Suprapubic skin (tissue), 4 donors: ENCODE results near the gene PIP5K1C. TPM values are rescaled to one million over a fixed set of nuclear protein-coding genes. Genes with fewer than 3 reads are reported as not detected.

Experiments
- DNase-seq, 2 donors: peaks; one replicate each; pipeline ENCODE4 v3.0.0-alpha.2; 2019; ENCODE audit warnings: low spot score in 2 of 2
- H3K27ac ChIP-seq: fragments of 200-600 bp; sonication (generic); one replicate; pipeline ENCODE4 v1.5.1; 2019
- H3K27me3 ChIP-seq: fragments of 200-600 bp; sonication (generic); one replicate; pipeline ENCODE4 v1.5.1; 2019
- H3K36me3 ChIP-seq: fragments of 200-600 bp; sonication (generic); one replicate; pipeline ENCODE4 v1.5.1; 2019
- H3K4me1 ChIP-seq: fragments of 200-600 bp; sonication (generic); one replicate; pipeline ENCODE4 v1.5.1; 2019
- H3K4me3 ChIP-seq: fragments of 200-600 bp; sonication (generic); one replicate; pipeline ENCODE4 v1.5.1; 2019; ENCODE audit warnings: mild to moderate bottlenecking
- H3K9me3 ChIP-seq: fragments of 200-600 bp; sonication (generic); one replicate; pipeline ENCODE4 v1.5.1; 2019
- CTCF ChIP-seq, 2 donors: fragments of 200-600 bp in 1 of 2; fragments of 450-650 bp in 1 of 2; sonication (generic) in 1 of 2; IDR thresholded peaks; one replicate each; pipeline ENCODE4 v1.5.1; 2016 to 2019; ENCODE audit warnings: antibody characterized with exemption in 2 of 2, mild to moderate bottlenecking in 1 of 2, moderate library complexity in 1 of 2
- EP300 ChIP-seq: sonication (generic); formaldehyde crosslinking; IDR thresholded peaks from one replicate; pipeline ENCODE4 v1.6.1; 2017; ENCODE audit warnings: antibody characterized with exemption
- POLR2A ChIP-seq, 2 donors: fragments of 450-650 bp; IDR thresholded peaks; one replicate each; pipeline ENCODE4 v1.6.1; 2017; ENCODE audit warnings: antibody characterized with exemption in 2 of 2, mild to moderate bottlenecking in 2 of 2, moderate library complexity in 2 of 2
- POLR2AphosphoS5 ChIP-seq, 3 donors: sonication (generic); formaldehyde crosslinking; IDR thresholded peaks; one replicate each; pipeline ENCODE4 v1.6.1; 2017; ENCODE audit warnings: antibody characterized with exemption in 3 of 3
- WGBS: methylation state at CpG from one replicate; pipeline ENCODE4 v1.1.5; 2018; 5-methylcytosine and 5-hydroxymethylcytosine counted together
- total RNA-seq, 4 donors: library from RNA; depleted of rRNA; stranded (reverse); fragments of >200 nt; gene quantifications; one replicate each; pipeline ENCODE4 v1.1.0, GENCODE V29; 2016

The PIP5K1C gene
- total RNA-seq, 4 donors from 2014 or later: 16.5 to 25.7 (median 20.8) TPM

GRCh38 chr19:3614858-3615505 lies 85.3 kb downstream of the PIP5K1C start:
- TF ChIP-seq POLR2AphosphoS5 (IDR thresholded peaks at IDR 0.05) (no peak), POLR2A (IDR thresholded peaks at IDR 0.05) (no peak), EP300 (no peak)
- Histone ChIP-seq H3K4me1 (peaks cover 16% of the 10 kb centered on the region), H3K4me3 (no peak overlapping the region), H3K27me3 (no peaks in the 10 kb centered on the region), H3K36me3 (peaks cover 84% of the 10 kb centered on the region), H3K27ac (no peak overlapping the region), H3K9me3 (no peaks in the 10 kb centered on the region)
- no peak for DNase-seq
- 91% methylated on average over 11 of the region's 18 CpGs for WGBS

GRCh38 chr19:3613818-3614661 lies 86.2 kb downstream of the PIP5K1C start:
- WGBS: 89% methylated on average over 13 of the region's 39 CpGs
- H3K27me3 ChIP-seq: no peaks in the 10 kb centered on the region
- no peak overlapping the region for H3K27ac ChIP-seq
- TF ChIP-seq POLR2AphosphoS5 (IDR thresholded peaks at IDR 0.05) (no peak), EP300 (no peak), CTCF (IDR thresholded peaks at IDR 0.05) (no peak), POLR2A (IDR thresholded peaks at IDR 0.05) (no peak)
- DNase-seq: no peak
- peaks cover 18% of the 10 kb centered on the region for H3K4me1 ChIP-seq
- H3K36me3 ChIP-seq: peaks cover 76% of the 10 kb centered on the region
- H3K4me3 ChIP-seq: no peak overlapping the region
- no peaks in the 10 kb centered on the region for H3K9me3 ChIP-seq

GRCh38 chr19:3612901-3613741 lies 87.1 kb downstream of the PIP5K1C start:
- Histone ChIP-seq H3K27me3 (no peaks in the 10 kb centered on the region), H3K9me3 (no peaks in the 10 kb centered on the region), H3K4me3 (no peak overlapping the region), H3K4me1 (peaks cover 20% of the 10 kb centered on the region), H3K36me3 (peaks cover 72% of the 10 kb centered on the region), H3K27ac (no peak overlapping the region)
- no peak for DNase-seq
- TF ChIP-seq CTCF (IDR thresholded peaks at IDR 0.05): no peak
- no peak for TF ChIP-seq POLR2A (IDR thresholded peaks at IDR 0.05)
- TF ChIP-seq POLR2AphosphoS5 (IDR thresholded peaks at IDR 0.05): no peak
- TF ChIP-seq EP300: no peak
- 94% methylated on average over 40 of the region's 79 CpGs for WGBS

- no peak for TF ChIP-seq CTCF (IDR thresholded peaks at IDR 0.05)
- no peak for TF ChIP-seq POLR2A (IDR thresholded peaks at IDR 0.05)
- no peak for TF ChIP-seq EP300
- no peak for TF ChIP-seq POLR2AphosphoS5 (IDR thresholded peaks at IDR 0.05)
- Histone ChIP-seq H3K9me3 (no peaks in the 10 kb centered on the region), H3K36me3 (peaks cover 69% of the 10 kb centered on the region), H3K27me3 (no peaks in the 10 kb centered on the region), H3K27ac (no peak overlapping the region), H3K4me1 (peaks cover 23% of the 10 kb centered on the region), H3K4me3 (no peak overlapping the region)
- 97% methylated on average over 21 of the region's 33 CpGs for WGBS
- DNase-seq: no peak
Observed at GRCh38 chr19:3612330-3612729, 87.9 kb downstream of the PIP5K1C start.

- Histone ChIP-seq H3K36me3 (peaks cover 64% of the 10 kb centered on the region), H3K4me1 (peaks cover 28% of the 10 kb centered on the region), H3K27ac (no peak overlapping the region), H3K27me3 (no peaks in the 10 kb centered on the region), H3K9me3 (no peaks in the 10 kb centered on the region), H3K4me3 (no peak overlapping the region)
- TF ChIP-seq EP300: no peak
- TF ChIP-seq CTCF (IDR thresholded peaks at IDR 0.05): no peak
- no peak for TF ChIP-seq POLR2A (IDR thresholded peaks at IDR 0.05)
- no peak for TF ChIP-seq POLR2AphosphoS5 (IDR thresholded peaks at IDR 0.05)
- DNase-seq: no peak
- 95% methylated on average over 36 of the region's 36 CpGs for WGBS
Observed at GRCh38 chr19:3611841-3612240, 88.4 kb downstream of the PIP5K1C start.
